Ascending aorta (tissue), 2 donors: ENCODE measurements around the gene TMEM132E. TPM values are rescaled to one million over a fixed set of nuclear protein-coding genes. Genes with fewer than 3 reads are reported as not detected.
"Not testable (repeated sequence)": the region's sequence is repeated elsewhere in the genome, so short reads cannot be mapped to it uniquely, and the experiment has no call there.

Source experiments
- DNase-seq, 2 donors: peaks; one replicate each; pipeline ENCODE4 v3.0.0-alpha.2; 2019; ENCODE audit warnings: low spot score in 2 of 2
- H3K27ac ChIP-seq, 2 donors: fragments of 200-600 bp; sonication (generic); one replicate each; pipeline ENCODE4 v1.5.1; 2016 to 2017; ENCODE audit warnings: mild to moderate bottlenecking in 1 of 2
- H3K27me3 ChIP-seq: fragments of 200-600 bp; sonication (generic); one replicate; pipeline ENCODE4 v1.5.1; 2017
- H3K36me3 ChIP-seq, 2 donors: fragments of 200-600 bp; sonication (generic); one replicate each; pipeline ENCODE4 v1.5.1; 2016
- H3K4me1 ChIP-seq, 2 donors: fragments of 200-600 bp; sonication (generic); one replicate each; pipeline ENCODE4 v1.5.1; 2016 to 2017; ENCODE audit warnings: mild to moderate bottlenecking in 1 of 2
- H3K4me3 ChIP-seq, 2 donors: fragments of 200-600 bp; sonication (generic); one replicate each; pipeline ENCODE4 v1.5.1; 2016 to 2017; ENCODE audit warnings: mild to moderate bottlenecking in 1 of 2
- H3K9me3 ChIP-seq, 2 donors: fragments of 200-600 bp; sonication (generic); one replicate each; pipeline ENCODE4 v1.5.1; 2016
- CTCF ChIP-seq, 3 experiments: fragments of 200-600 bp in 2 of 3; fragments of 450-650 bp in 1 of 3; sonication (generic) in 2 of 3; IDR thresholded peaks; one replicate each; pipeline ENCODE4 v1.5.1; 2016 to 2019; ENCODE audit warnings: antibody characterized with exemption in 3 of 3, mild to moderate bottlenecking in 1 of 3, moderate library complexity in 1 of 3
- intact Hi-C: fragments of 100-400 bp; cut with DNase I; formaldehyde crosslinking; loops from one replicate; pipeline ENCODE4 v1.15.1; 2023
- total RNA-seq: library from RNA; depleted of rRNA; stranded (reverse); fragments of >200 nt; gene quantifications from one replicate; pipeline ENCODE4 v1.1.0, GENCODE V29; 2016

TMEM132E gene
- total RNA-seq, 1 donor from 2014 or later, result not detected

GRCh38 chr17:34537445-34537844, 41.9 kb upstream of the TMEM132E start:
- Histone ChIP-seq H3K9me3 (no peaks in the 10 kb centered on the region), H3K36me3 (no peaks in the 10 kb centered on the region), H3K27me3 (no peaks in the 10 kb centered on the region), H3K27ac (no peak overlapping the region), H3K4me3 (no peak overlapping the region), H3K4me1 (no peaks in the 10 kb centered on the region)
- intact Hi-C loops, result no loop called here
- DNase-seq, result no peak
- no peak for TF ChIP-seq CTCF (IDR thresholded peaks at IDR 0.05)

GRCh38 chr17:34538582-34538981, 40.8 kb upstream of the TMEM132E start:
- H3K4me3 ChIP-seq, DNase-seq, intact Hi-C loops, H3K4me1 ChIP-seq, H3K27ac ChIP-seq, H3K36me3 ChIP-seq, H3K27me3 ChIP-seq, H3K9me3 ChIP-seq: not testable (repeated sequence)

GRCh38 chr17:34539881-34540280, 39.5 kb upstream of the TMEM132E start:
- no peaks in the 10 kb centered on the region for H3K4me1 ChIP-seq
- H3K36me3 ChIP-seq, result no peaks in the 10 kb centered on the region
- no peak overlapping the region for H3K27ac ChIP-seq
- intact Hi-C loops, result no loop called here
- H3K27me3 ChIP-seq, result no peaks in the 10 kb centered on the region
- no peak overlapping the region for H3K4me3 ChIP-seq
- H3K9me3 ChIP-seq, result no peaks in the 10 kb centered on the region
- DNase-seq, result no peak
- TF ChIP-seq CTCF (IDR thresholded peaks at IDR 0.05), result no peak

GRCh38 chr17:34542700-34543336, 36.6 kb upstream of the TMEM132E start:
- TF ChIP-seq CTCF (IDR thresholded peaks at IDR 0.05), result peak; percentile 47 to 62 (median 48)
- no peak for DNase-seq
- no peak overlapping the region for H3K4me3 ChIP-seq
- H3K9me3 ChIP-seq, result no peaks in the 10 kb centered on the region
- no peaks in the 10 kb centered on the region for H3K4me1 ChIP-seq
- H3K27ac ChIP-seq, result no peak overlapping the region
- H3K27me3 ChIP-seq, result no peaks in the 10 kb centered on the region
- intact Hi-C loops, result loop anchor here (2.0 kb wide), 1 partner anchor 576 kb away; the partner anchor contains the start of gene RAD51D
- H3K36me3 ChIP-seq, result no peaks in the 10 kb centered on the region

- Histone ChIP-seq H3K27ac (no peak overlapping the region), H3K4me3 (no peak overlapping the region), H3K36me3 (no peaks in the 10 kb centered on the region), H3K27me3 (no peaks in the 10 kb centered on the region), H3K9me3 (no peaks in the 10 kb centered on the region), H3K4me1 (no peaks in the 10 kb centered on the region)
- DNase-seq, result no peak
- intact Hi-C loops, result no loop called here
- TF ChIP-seq CTCF (IDR thresholded peaks at IDR 0.05), result no peak
Observed at GRCh38 chr17:34547453-34548063, 31.8 kb upstream of the TMEM132E start.

- Histone ChIP-seq H3K9me3 (no peaks in the 10 kb centered on the region), H3K27ac (no peak overlapping the region), H3K4me3 (no peak overlapping the region), H3K4me1 (no peaks in the 10 kb centered on the region), H3K36me3 (no peaks in the 10 kb centered on the region), H3K27me3 (no peaks in the 10 kb centered on the region)
- no peak for DNase-seq
- intact Hi-C loops, result no loop called here
- no peak for TF ChIP-seq CTCF (IDR thresholded peaks at IDR 0.05)
Observed at GRCh38 chr17:34549966-34550365, 29.4 kb upstream of the TMEM132E start.
